GM23248 (cell line): ENCODE measurements around the gene CLDN18. TPM values are rescaled to one million over a fixed set of nuclear protein-coding genes. Genes with fewer than 3 reads are reported as not detected.
A peak's percentile ranks its signal among the peaks of the same experiment; 100 is the strongest.

Experiments
- DNase-seq: peaks from one replicate; pipeline ENCODE4 v3.0.0-alpha.2; 2015
- H2AFZ ChIP-seq: fragments of 200-600 bp; sonication (generic); 2 replicates; pipeline ENCODE4 v1.6.1; 2016; ENCODE audit warnings: antibody characterized with exemption
- H3F3A ChIP-seq: fragments of 200-600 bp; sonication (generic); 2 replicates; pipeline ENCODE4 v1.6.1; 2016; ENCODE audit warnings: mild to moderate bottlenecking, antibody characterized with exemption, mixed run types; ENCODE audit not compliant: insufficient read depth
- H3K27ac ChIP-seq: fragments of 200-600 bp; sonication (generic); 2 replicates; pipeline ENCODE4 v1.5.1; 2016; ENCODE audit warnings: mild to moderate bottlenecking
- H3K27me3 ChIP-seq: fragments of 200-600 bp; sonication (generic); replicated peaks from 2 replicates; pipeline ENCODE4 v1.6.1; 2016; ENCODE audit warnings: mild to moderate bottlenecking; ENCODE audit not compliant: insufficient read depth
- H3K36me3 ChIP-seq: fragments of 200-600 bp; sonication (generic); 2 replicates; pipeline ENCODE4 v1.6.1; 2016; ENCODE audit warnings: low read depth, mild to moderate bottlenecking
- H3K4me1 ChIP-seq: fragments of 200-600 bp; sonication (generic); 2 replicates; pipeline ENCODE4 v1.6.1; 2016; ENCODE audit warnings: mild to moderate bottlenecking; ENCODE audit not compliant: insufficient read depth
- H3K4me2 ChIP-seq: fragments of 200-600 bp; sonication (generic); one replicate; pipeline ENCODE4 v1.6.1; 2016; ENCODE audit warnings: mild to moderate bottlenecking; ENCODE audit not compliant: unreplicated experiment
- H3K4me3 ChIP-seq: fragments of 200-600 bp; sonication (generic); 2 replicates; pipeline ENCODE4 v1.5.1; 2016; ENCODE audit warnings: mild to moderate bottlenecking
- H3K79me2 ChIP-seq: fragments of 200-600 bp; sonication (generic); 2 replicates; pipeline ENCODE4 v1.6.1; 2016; ENCODE audit warnings: mild to moderate bottlenecking; ENCODE audit not compliant: insufficient read depth
- H3K9ac ChIP-seq: fragments of 200-600 bp; sonication (generic); 2 replicates; pipeline ENCODE4 v1.6.1; 2016; ENCODE audit warnings: mild to moderate bottlenecking
- H3K9me2 ChIP-seq: fragments of 200-600 bp; sonication (generic); 2 replicates; pipeline ENCODE4 v1.6.1; 2016; ENCODE audit warnings: mixed run types, mild to moderate bottlenecking, moderate library complexity; ENCODE audit not compliant: insufficient read depth
- H3K9me3 ChIP-seq: fragments of 200-600 bp; sonication (generic); one replicate; pipeline ENCODE4 v1.6.1; 2017; ENCODE audit warnings: low read depth
- H4K20me1 ChIP-seq: fragments of 200-600 bp; sonication (generic); 2 replicates; pipeline ENCODE4 v1.6.0; 2016; ENCODE audit not compliant: insufficient read depth
- EZH2 ChIP-seq: fragments of 200-600 bp; sonication (generic); IDR thresholded peaks from 2 replicates; pipeline ENCODE4 v1.6.1; 2018; ENCODE audit warnings: antibody characterized with exemption, mild to moderate bottlenecking; ENCODE audit not compliant: insufficient read depth, poor library complexity, severe bottlenecking
- EZH2phosphoT487 ChIP-seq: fragments of 200-600 bp; sonication (generic); IDR thresholded peaks from 2 replicates; pipeline ENCODE4 v1.6.1; 2018; ENCODE audit warnings: antibody characterized with exemption, moderate library complexity, mild to moderate bottlenecking, low read depth; ENCODE audit not compliant: insufficient read depth
- WGBS, 2 experiments: methylation state at CpG; one replicate each; pipeline ENCODE4 v1.1.6; 2015 to 2017; ENCODE audit warnings: low lambda C conversion rate in 2 of 2, low coverage in 1 of 2; ENCODE audit errors: missing lambda C conversion rate in 2 of 2; 5-methylcytosine and 5-hydroxymethylcytosine counted together
- in situ Hi-C: fragments of 300-500 bp; cut with MboI; formaldehyde crosslinking; loops from 2 replicates; pipeline ENCODE4 v1.15.0; 2020
- polyA plus RNA-seq: library from polyadenylated mRNA; unstranded; fragments of >200 nt; fragmentation: Nextera tagmentation; extraction: Ambion mirVana; gene quantifications from 2 replicates; pipeline ENCODE4 v1.2.1, GENCODE V29; 2016
- total RNA-seq: library from RNA; depleted of rRNA; stranded (reverse); fragments of >200 nt; shearing (Covaris generic); gene quantifications from 2 replicates; pipeline ENCODE4 v1.2.3, GENCODE V29; 2014

CLDN18 gene
- total and polyA plus RNA-seq, 2 experiments from 2014 or later, result 0.18 TPM; not detected in 1

- H3K4me3 ChIP-seq, result no peak overlapping the region
- DNase-seq, result no peak
- no peak overlapping the region for H3K9ac ChIP-seq
- H3K9me3 ChIP-seq, result no peaks in the 10 kb centered on the region
- H3K79me2 ChIP-seq, result no peaks in the 10 kb centered on the region
- no peak overlapping the region for H2AFZ ChIP-seq
- no peak overlapping the region for H3K4me2 ChIP-seq
- H3F3A ChIP-seq, result peaks cover 44% of the 10 kb centered on the region
- 62 to 64% methylated on average over 5 of the region's 5 CpGs for WGBS, 2 experiments
- peaks cover 26% of the 10 kb centered on the region for H3K4me1 ChIP-seq
- H3K27ac ChIP-seq, result no peak overlapping the region
- H4K20me1 ChIP-seq, result no peaks in the 10 kb centered on the region
- in situ Hi-C loops, result no loop called here
- no peaks in the 10 kb centered on the region for H3K27me3 ChIP-seq
- H3K36me3 ChIP-seq, result peaks cover 3% of the 10 kb centered on the region; the same call in 1 of the 2 replicates
- no peak for TF ChIP-seq EZH2
- TF ChIP-seq EZH2phosphoT487, result no peak
- H3K9me2 ChIP-seq, result no peaks in the 10 kb centered on the region
These were observed 37.7 kb downstream of the CLDN18 start for GRCh38 chr3:138047596-138048158.

- Histone ChIP-seq H3K4me1 (peaks cover 9% of the 10 kb centered on the region), H3K9me3 (no peaks in the 10 kb centered on the region), H3K4me3 (no peak overlapping the region), H2AFZ (no peak overlapping the region), H3K27ac (peak overlapping the region; percentile 67), H4K20me1 (no peaks in the 10 kb centered on the region), H3K36me3 (peaks cover 3% of the 10 kb centered on the region; the same call in 1 of the 2 replicates), H3K27me3 (no peaks in the 10 kb centered on the region), H3F3A (peaks cover 31% of the 10 kb centered on the region), H3K9ac (peak overlapping the region; percentile 28; the same call in 1 of the 2 replicates), H3K4me2 (no peak overlapping the region), H3K9me2 (no peaks in the 10 kb centered on the region), H3K79me2 (no peaks in the 10 kb centered on the region)
- TF ChIP-seq EZH2, result no peak
- no peak for TF ChIP-seq EZH2phosphoT487
- in situ Hi-C loops, result no loop called here
- DNase-seq, result peak; percentile 79
- 90 to 94% methylated on average over 9 of the region's 9 CpGs for WGBS, 2 experiments
These were observed 39.4 kb downstream of the CLDN18 start for GRCh38 chr3:138049157-138049919.

GRCh38 chr3:138051947-138052802 lies 42.2 kb downstream of the CLDN18 start:
- in situ Hi-C loops, result no loop called here
- Histone ChIP-seq H3K27ac (no peak overlapping the region), H3K4me1 (peaks cover 6% of the 10 kb centered on the region)

GRCh38 chr3:138054057-138054456 lies 44.1 kb downstream of the CLDN18 start:
- H2AFZ ChIP-seq, result no peak overlapping the region
- H3K36me3 ChIP-seq, result no peaks in the 10 kb centered on the region
- no peak overlapping the region for H3K4me3 ChIP-seq
- no peak for DNase-seq
- no peaks in the 10 kb centered on the region for H3K27me3 ChIP-seq
- no peak overlapping the region for H3K27ac ChIP-seq
- no peak overlapping the region for H3K9ac ChIP-seq
- H3K79me2 ChIP-seq, result no peaks in the 10 kb centered on the region
- H3K4me2 ChIP-seq, result no peak overlapping the region
- H3K9me3 ChIP-seq, result no peaks in the 10 kb centered on the region
- no peaks in the 10 kb centered on the region for H3K9me2 ChIP-seq
- peaks cover 2% of the 10 kb centered on the region for H3K4me1 ChIP-seq
- WGBS, 2 experiments, result 96 to 97% methylated on average over 1 of the region's 1 CpG
- peaks cover 13% of the 10 kb centered on the region for H3F3A ChIP-seq
- no peaks in the 10 kb centered on the region for H4K20me1 ChIP-seq
- TF ChIP-seq EZH2phosphoT487 (no peak), EZH2 (no peak)
- in situ Hi-C loops, result no loop called here

More at GRCh38 chr3:138051947-138052802, 42.2 kb downstream of the CLDN18 start:
- H2AFZ ChIP-seq, result no peak overlapping the region
- peaks cover 3% of the 10 kb centered on the region; the same call in 1 of the 2 replicates for H3K36me3 ChIP-seq
- H3K9me2 ChIP-seq, result no peaks in the 10 kb centered on the region
- DNase-seq, result peak; percentile 67
- 53 to 55% methylated on average over 8 of the region's 8 CpGs for WGBS, 2 experiments
- H3K79me2 ChIP-seq, result no peaks in the 10 kb centered on the region
- H3K27me3 ChIP-seq, result no peaks in the 10 kb centered on the region
- no peak overlapping the region for H3K9ac ChIP-seq
- H3F3A ChIP-seq, result peaks cover 23% of the 10 kb centered on the region
- no peak for TF ChIP-seq EZH2phosphoT487
- no peak for TF ChIP-seq EZH2
- no peak overlapping the region for H3K4me3 ChIP-seq
- no peaks in the 10 kb centered on the region for H4K20me1 ChIP-seq
- no peak overlapping the region for H3K4me2 ChIP-seq
- H3K9me3 ChIP-seq, result no peaks in the 10 kb centered on the region
